ENCODE data around the gene CLIC6.
"Not testable (repeated sequence)": the region's sequence is repeated elsewhere in the genome, so short reads cannot be mapped to it uniquely, and the experiment has no call there.

CLIC6 gene

GRCh38 chr21:34713621-34714020, 44.8 kb downstream of the CLIC6 start:
- H3K9ac ChIP-seq (ENCODE audit: low read depth, low read length) = no peak overlapping the region
- H3K36me3 ChIP-seq (ENCODE audit: insufficient read depth, low read length) = no peaks in the 10 kb centered on the region
- no peaks in the 10 kb centered on the region for H3K9me3 ChIP-seq (ENCODE audit: control insufficient read depth, insufficient read depth, low read length)
- no peaks in the 10 kb centered on the region for H3K4me1 ChIP-seq (ENCODE audit: insufficient read depth, low read length)

DNA sequence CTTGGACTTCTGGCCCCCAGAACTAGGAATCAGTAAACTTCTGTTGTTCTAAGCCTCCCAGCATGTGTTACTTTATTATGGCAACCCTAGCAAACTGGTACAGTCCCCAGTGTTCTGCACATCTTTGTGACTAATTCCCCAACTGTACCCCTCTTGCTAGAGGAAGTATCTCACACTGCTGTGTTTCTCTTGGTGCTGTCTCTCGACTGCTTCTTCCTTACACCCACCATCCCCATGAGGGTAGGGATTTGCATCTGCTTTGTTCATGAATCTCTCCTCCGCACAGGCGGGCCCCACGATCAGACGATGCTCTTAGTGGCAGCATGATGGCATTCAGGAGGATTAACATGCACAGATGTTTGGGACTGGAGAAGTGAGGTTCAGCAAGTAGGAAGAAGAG, 46.7 kb downstream of the CLIC6 start:
- Histone ChIP-seq H3K9ac (ENCODE audit: low read depth, low read length) (no peak overlapping the region), H3K4me1 (ENCODE audit: insufficient read depth, low read length) (no peaks in the 10 kb centered on the region), H3K9me3 (ENCODE audit: control insufficient read depth, insufficient read depth, low read length) (no peaks in the 10 kb centered on the region), H3K36me3 (ENCODE audit: insufficient read depth, low read length) (no peaks in the 10 kb centered on the region)

- Histone ChIP-seq H3K4me1 (ENCODE audit: insufficient read depth, low read length) (no peaks in the 10 kb centered on the region), H3K9ac (ENCODE audit: low read depth, low read length) (no peak overlapping the region), H3K36me3 (ENCODE audit: insufficient read depth, low read length) (no peaks in the 10 kb centered on the region), H3K9me3 (ENCODE audit: control insufficient read depth, insufficient read depth, low read length) (no peaks in the 10 kb centered on the region)
Measured at GRCh38 chr21:34715985-34716596, 47.3 kb downstream of the CLIC6 start.

- H3K9me3 ChIP-seq (ENCODE audit: control insufficient read depth, insufficient read depth, low read length); H3K36me3 ChIP-seq (ENCODE audit: insufficient read depth, low read length); H3K9ac ChIP-seq (ENCODE audit: low read depth, low read length); H3K4me1 ChIP-seq (ENCODE audit: insufficient read depth, low read length): not testable (repeated sequence)
Measured at GRCh38 chr21:34718529-34718928, 49.7 kb downstream of the CLIC6 start.

DNA sequence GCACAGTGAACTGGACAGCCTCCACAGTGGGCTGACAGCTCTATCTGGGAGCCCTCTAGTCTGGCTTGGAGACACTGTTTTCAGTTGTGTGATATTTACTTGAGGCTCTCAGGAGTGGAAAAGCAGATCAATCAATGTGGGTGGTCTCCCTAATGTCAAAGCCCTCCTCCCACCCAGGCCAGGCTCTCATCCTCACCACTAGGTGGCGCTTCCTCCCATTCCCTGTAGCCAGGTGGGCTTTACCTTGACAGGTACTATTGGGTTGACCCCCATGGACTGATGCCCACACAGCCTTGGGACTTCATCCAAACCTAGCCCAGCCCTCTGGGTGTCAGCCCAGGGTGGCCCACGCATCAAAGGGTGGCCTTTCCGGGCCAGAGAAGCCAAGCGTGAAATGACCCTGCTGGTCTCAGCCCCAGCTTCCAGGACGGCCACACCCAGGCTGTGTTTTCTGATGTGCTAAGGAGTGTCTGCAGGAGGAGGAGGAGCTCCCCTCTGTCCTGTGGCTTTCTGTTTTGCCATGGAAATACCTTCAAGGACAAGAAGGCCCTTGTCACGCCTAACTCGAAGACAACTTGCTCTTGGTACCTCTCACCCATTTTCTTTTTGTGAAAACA, 54.0 kb downstream of the CLIC6 start:
- H3K4me1 ChIP-seq (ENCODE audit: insufficient read depth, low read length) = no peaks in the 10 kb centered on the region
- no peak overlapping the region for H3K9ac ChIP-seq (ENCODE audit: low read depth, low read length)
- H3K36me3 ChIP-seq (ENCODE audit: insufficient read depth, low read length) = no peaks in the 10 kb centered on the region
- no peaks in the 10 kb centered on the region for H3K9me3 ChIP-seq (ENCODE audit: control insufficient read depth, insufficient read depth, low read length)

DNA sequence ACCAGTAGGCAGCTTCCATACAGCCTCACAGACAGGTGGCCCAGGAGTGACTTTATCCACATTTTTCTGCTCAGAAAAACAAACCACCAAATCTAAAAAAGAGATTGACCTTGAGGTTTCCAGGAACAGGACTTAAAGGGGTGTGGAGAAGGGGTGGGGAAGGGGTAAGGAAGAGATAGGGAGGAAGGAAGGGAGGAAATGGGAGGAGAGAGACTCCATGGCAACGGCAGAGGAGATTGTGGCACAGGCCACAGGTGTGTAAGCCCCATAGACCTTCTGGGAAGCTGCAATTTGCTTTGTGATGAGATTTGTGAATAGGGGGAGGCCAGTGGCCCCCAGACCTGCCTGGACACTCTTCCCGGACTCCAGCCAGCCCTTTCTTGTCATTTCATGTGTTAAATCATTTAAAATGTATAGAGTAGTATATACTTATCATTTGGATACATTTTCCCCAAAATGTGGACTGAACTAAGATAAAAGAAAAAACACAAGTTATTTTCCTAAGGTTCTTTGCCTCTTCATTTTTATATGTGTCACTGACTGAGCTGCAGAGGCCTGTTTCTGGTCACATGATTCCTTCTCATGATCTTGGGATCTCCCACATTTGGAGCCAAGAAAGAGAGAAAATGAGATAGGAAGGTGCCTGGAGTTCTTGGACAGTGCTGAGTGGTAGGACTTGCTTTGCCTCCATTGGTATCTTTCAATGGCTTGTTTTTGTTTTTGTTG, 55.5 kb downstream of the CLIC6 start:
- Histone ChIP-seq H3K36me3 (ENCODE audit: insufficient read depth, low read length) (no peaks in the 10 kb centered on the region), H3K9me3 (ENCODE audit: control insufficient read depth, insufficient read depth, low read length) (no peaks in the 10 kb centered on the region), H3K4me1 (ENCODE audit: insufficient read depth, low read length) (no peaks in the 10 kb centered on the region)

DNA sequence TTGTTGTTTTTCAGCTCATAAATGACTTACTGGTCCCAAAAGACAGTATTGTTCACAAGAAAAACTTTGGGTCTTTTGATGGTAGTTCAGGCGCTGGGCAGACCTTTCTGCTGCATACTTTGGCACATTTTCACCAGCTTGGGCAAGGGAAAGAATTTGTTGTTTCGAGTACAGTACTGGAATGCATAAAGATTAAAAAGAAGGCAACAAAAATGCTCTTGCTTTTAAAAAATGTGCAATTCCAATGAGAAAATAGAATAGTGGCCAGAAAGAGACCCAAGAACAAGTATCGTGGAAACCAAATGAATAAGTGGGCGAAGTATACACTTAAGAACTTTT, 56.0 kb downstream of the CLIC6 start:
- Histone ChIP-seq H3K36me3 (ENCODE audit: insufficient read depth, low read length) (no peaks in the 10 kb centered on the region), H3K9me3 (ENCODE audit: control insufficient read depth, insufficient read depth, low read length) (no peaks in the 10 kb centered on the region), H3K9ac (ENCODE audit: low read depth, low read length) (no peak overlapping the region), H3K4me1 (ENCODE audit: insufficient read depth, low read length) (no peaks in the 10 kb centered on the region)

More for the DNA sequence above, 55.5 kb downstream of the CLIC6 start:
- no peak overlapping the region for H3K9ac ChIP-seq (ENCODE audit: low read depth, low read length)

GRCh38 chr21:34726627-34727337, 58.0 kb downstream of the CLIC6 start:
- Histone ChIP-seq H3K36me3 (ENCODE audit: insufficient read depth, low read length) (no peaks in the 10 kb centered on the region), H3K9ac (ENCODE audit: low read depth, low read length) (no peak overlapping the region), H3K4me1 (ENCODE audit: insufficient read depth, low read length) (no peaks in the 10 kb centered on the region), H3K9me3 (ENCODE audit: control insufficient read depth, insufficient read depth, low read length) (no peaks in the 10 kb centered on the region)

GRCh38 chr21:34728479-34728878, 59.7 kb downstream of the CLIC6 start:
- Histone ChIP-seq H3K4me1 (ENCODE audit: insufficient read depth, low read length) (no peaks in the 10 kb centered on the region), H3K9ac (ENCODE audit: low read depth, low read length) (no peak overlapping the region), H3K36me3 (ENCODE audit: insufficient read depth, low read length) (no peaks in the 10 kb centered on the region), H3K9me3 (ENCODE audit: control insufficient read depth, insufficient read depth, low read length) (no peaks in the 10 kb centered on the region)

- Histone ChIP-seq H3K9ac (ENCODE audit: low read depth, low read length) (no peak overlapping the region), H3K9me3 (ENCODE audit: control insufficient read depth, insufficient read depth, low read length) (no peaks in the 10 kb centered on the region), H3K36me3 (ENCODE audit: insufficient read depth, low read length) (no peaks in the 10 kb centered on the region), H3K4me1 (ENCODE audit: insufficient read depth, low read length) (no peaks in the 10 kb centered on the region)
Measured at GRCh38 chr21:34730194-34730593, 61.4 kb downstream of the CLIC6 start.

DNA sequence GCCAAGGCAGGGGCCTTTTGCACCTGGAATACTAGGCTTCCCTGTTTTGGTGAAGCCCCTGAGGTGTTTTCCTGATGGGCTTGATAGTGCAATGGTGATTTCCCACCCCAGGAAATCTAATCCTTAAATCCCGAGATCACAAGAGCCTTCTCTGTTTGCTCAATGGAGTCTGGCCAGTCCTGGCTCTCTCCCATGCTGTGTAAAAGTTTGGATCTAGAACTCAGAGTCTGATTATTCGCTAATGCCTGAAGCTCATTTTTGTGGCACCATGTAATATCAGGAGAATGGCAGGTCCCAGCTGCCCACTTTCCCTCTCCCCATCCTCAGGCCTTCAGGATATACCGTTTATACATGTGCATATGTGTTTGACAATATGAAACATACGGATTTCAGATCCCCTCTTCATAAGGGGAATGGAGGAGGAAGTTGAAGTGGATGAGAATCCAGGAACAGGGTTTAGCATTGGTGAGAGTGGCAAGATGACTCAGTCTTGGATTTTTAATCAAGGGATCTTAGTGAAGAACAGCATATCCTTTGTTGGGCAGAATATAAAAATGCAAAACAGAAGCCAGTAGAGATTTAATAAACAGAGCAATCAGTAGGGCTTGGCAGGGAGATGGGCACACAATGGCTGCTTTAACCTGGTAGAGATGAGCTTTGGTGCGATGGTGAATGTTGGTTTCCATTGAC, 62.1 kb downstream of the CLIC6 start:
- Histone ChIP-seq H3K4me1 (ENCODE audit: insufficient read depth, low read length) (no peaks in the 10 kb centered on the region), H3K9me3 (ENCODE audit: control insufficient read depth, insufficient read depth, low read length) (no peaks in the 10 kb centered on the region), H3K9ac (ENCODE audit: low read depth, low read length) (no peak overlapping the region), H3K36me3 (ENCODE audit: insufficient read depth, low read length) (no peaks in the 10 kb centered on the region)

- Histone ChIP-seq H3K9ac (ENCODE audit: low read depth, low read length) (no peak overlapping the region), H3K9me3 (ENCODE audit: control insufficient read depth, insufficient read depth, low read length) (no peaks in the 10 kb centered on the region), H3K36me3 (ENCODE audit: insufficient read depth, low read length) (no peaks in the 10 kb centered on the region), H3K4me1 (ENCODE audit: insufficient read depth, low read length) (no peaks in the 10 kb centered on the region)
Measured at GRCh38 chr21:34732388-34732821, 63.6 kb downstream of the CLIC6 start.

- H3K4me1 ChIP-seq (ENCODE audit: insufficient read depth, low read length) = no peaks in the 10 kb centered on the region
- H3K9me3 ChIP-seq (ENCODE audit: control insufficient read depth, insufficient read depth, low read length) = no peaks in the 10 kb centered on the region
- no peak overlapping the region for H3K9ac ChIP-seq (ENCODE audit: low read depth, low read length)
- no peaks in the 10 kb centered on the region for H3K36me3 ChIP-seq (ENCODE audit: insufficient read depth, low read length)
Measured at GRCh38 chr21:34733852-34734251, 65.1 kb downstream of the CLIC6 start.

DNA sequence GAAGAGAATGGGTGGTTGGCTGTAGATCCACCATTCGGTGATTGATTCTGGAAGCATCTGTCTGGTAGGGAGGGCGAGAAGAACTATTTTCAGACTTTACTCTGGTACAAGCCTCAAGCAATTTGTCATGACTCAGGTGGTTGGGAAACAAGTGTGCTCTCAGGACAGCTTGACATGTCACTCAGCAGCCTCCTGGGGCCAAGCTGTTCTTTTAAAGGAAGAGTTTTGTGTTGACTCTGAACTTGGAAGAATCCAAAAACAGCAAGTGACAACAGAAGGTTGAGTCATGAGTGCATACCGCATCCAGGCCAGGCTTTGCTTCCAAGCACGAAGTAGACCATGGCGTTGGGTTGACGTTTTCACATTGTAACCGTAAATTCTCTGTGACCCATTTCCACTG, 65.9 kb downstream of the CLIC6 start:
- Histone ChIP-seq H3K4me1 (ENCODE audit: insufficient read depth, low read length) (no peaks in the 10 kb centered on the region), H3K9me3 (ENCODE audit: control insufficient read depth, insufficient read depth, low read length) (no peaks in the 10 kb centered on the region), H3K9ac (ENCODE audit: low read depth, low read length) (no peak overlapping the region), H3K36me3 (ENCODE audit: insufficient read depth, low read length) (no peaks in the 10 kb centered on the region)

Measured in ES-I3 (cell line).